H9 (cell line): Measurements from ENCODE around the gene CDK5R1. TPM values are rescaled to one million over a fixed set of nuclear protein-coding genes. Genes with fewer than 3 reads are reported as not detected.

Experiments
- DNase-seq: peaks from one replicate; pipeline ENCODE4 v3.0.0-alpha.2; 2017
- H2AFZ ChIP-seq: one replicate; pipeline ENCODE4 v1.6.1; 2013; ENCODE audit warnings: mild to moderate bottlenecking, low read length, control low read depth, moderate library complexity
- H2AK5ac ChIP-seq: 2 replicates; pipeline ENCODE4 v1.6.1; 2013; ENCODE audit warnings: low read length, control low read depth, mixed read lengths; ENCODE audit not compliant: insufficient read length
- H2BK120ac ChIP-seq: one replicate; pipeline ENCODE4 v1.6.1; 2013; ENCODE audit warnings: low read depth, mild to moderate bottlenecking, low read length, control low read depth, inconsistent platforms; ENCODE audit not compliant: poor library complexity, severe bottlenecking
- H2BK12ac ChIP-seq: 2 replicates; pipeline ENCODE4 v1.6.1; 2013; ENCODE audit warnings: low read length, control low read depth, mixed read lengths, low read depth; ENCODE audit not compliant: insufficient read length
- H2BK15ac ChIP-seq: 2 replicates; pipeline ENCODE4 v1.6.1; 2013; ENCODE audit warnings: low read depth, low read length, control low read depth
- H2BK20ac ChIP-seq: one replicate; pipeline ENCODE4 v1.6.1; 2013; ENCODE audit warnings: low read depth, mild to moderate bottlenecking, low read length, control low read depth, inconsistent platforms; ENCODE audit not compliant: poor library complexity, severe bottlenecking
- H2BK5ac ChIP-seq: 2 replicates; pipeline ENCODE4 v1.6.1; 2013; ENCODE audit warnings: low read length, control low read depth, mixed read lengths; ENCODE audit not compliant: insufficient read length
- H3K14ac ChIP-seq: 2 replicates; pipeline ENCODE4 v1.6.1; 2013; ENCODE audit warnings: low read length, control low read depth; ENCODE audit not compliant: insufficient read depth
- H3K18ac ChIP-seq: 2 replicates; pipeline ENCODE4 v1.6.1; 2013; ENCODE audit warnings: low read depth, mild to moderate bottlenecking, mixed read lengths, low read length, control low read depth; ENCODE audit not compliant: insufficient read length
- H3K23ac ChIP-seq: 2 replicates; pipeline ENCODE4 v1.6.1; 2013; ENCODE audit warnings: low read length, control low read depth, mixed read lengths, low read depth; ENCODE audit not compliant: insufficient read length
- H3K23me2 ChIP-seq: 2 replicates; pipeline ENCODE4 v1.6.1; 2013; ENCODE audit warnings: low read depth, mild to moderate bottlenecking, mixed read lengths, low read length, control low read depth; ENCODE audit not compliant: insufficient read length, poor library complexity, severe bottlenecking
- H3K27ac ChIP-seq: 2 replicates; pipeline ENCODE4 v1.5.1; 2013; ENCODE audit warnings: low read length, control low read depth, mixed read lengths, low read depth; ENCODE audit not compliant: insufficient read length
- H3K27me3 ChIP-seq: 2 replicates; pipeline ENCODE4 v1.6.1; 2013; ENCODE audit warnings: low read length, control low read depth, inconsistent platforms; ENCODE audit not compliant: insufficient read depth
- H3K4ac ChIP-seq: 2 replicates; pipeline ENCODE4 v1.6.1; 2013; ENCODE audit warnings: low read depth, mild to moderate bottlenecking, control low read depth, inconsistent platforms, low read length, moderate library complexity
- H3K4me1 ChIP-seq: 2 replicates; pipeline ENCODE4 v1.6.1; 2013; ENCODE audit warnings: low read length, control low read depth, inconsistent platforms; ENCODE audit not compliant: insufficient read depth
- H3K4me2 ChIP-seq: 2 replicates; pipeline ENCODE4 v1.6.1; 2013; ENCODE audit warnings: low read length, control low read depth, mixed read lengths; ENCODE audit not compliant: insufficient read length, insufficient read depth
- H3K56ac ChIP-seq: 2 replicates; pipeline ENCODE4 v1.6.1; 2013; ENCODE audit warnings: low read depth, mild to moderate bottlenecking, mixed read lengths, low read length, control low read depth; ENCODE audit not compliant: insufficient read length
- H3K79me1 ChIP-seq: 2 replicates; pipeline ENCODE4 v1.6.1; 2013; ENCODE audit warnings: low read depth, mild to moderate bottlenecking, moderate library complexity, low read length, control low read depth, inconsistent platforms; ENCODE audit not compliant: insufficient read depth, poor library complexity, severe bottlenecking
- H3K79me2 ChIP-seq: 2 replicates; pipeline ENCODE4 v1.6.1; 2013; ENCODE audit warnings: low read length, control low read depth, inconsistent platforms; ENCODE audit not compliant: insufficient read depth
- H3K9ac ChIP-seq: 2 replicates; pipeline ENCODE4 v1.6.1; 2013; ENCODE audit warnings: low read length, control low read depth, mixed read lengths; ENCODE audit not compliant: insufficient read length; ENCODE audit errors: extremely low read depth
- H3K9me3 ChIP-seq: one replicate; pipeline ENCODE4 v1.6.1; 2013; ENCODE audit warnings: low read depth, low read length, inconsistent platforms; ENCODE audit not compliant: control insufficient read depth
- H3T11ph ChIP-seq: one replicate; pipeline ENCODE4 v1.6.1; 2013; ENCODE audit warnings: mild to moderate bottlenecking, low read length, control low read depth, inconsistent platforms
- H4K20me1 ChIP-seq: one replicate; pipeline ENCODE4 v1.6.1; 2013; ENCODE audit not compliant: control insufficient read depth, insufficient read length, insufficient read depth
- H4K5ac ChIP-seq: 2 replicates; pipeline ENCODE4 v1.6.1; 2013; ENCODE audit warnings: low read depth, mild to moderate bottlenecking, mixed read lengths, low read length, control low read depth; ENCODE audit not compliant: insufficient read length
- H4K8ac ChIP-seq: replicated peaks from 2 replicates; pipeline ENCODE4 v1.6.1; 2013; ENCODE audit warnings: low read length, control low read depth, mixed read lengths, low read depth; ENCODE audit not compliant: insufficient read length
- H4K91ac ChIP-seq: 2 replicates; pipeline ENCODE4 v1.6.1; 2013; ENCODE audit warnings: low read depth, mild to moderate bottlenecking, moderate library complexity, mixed read lengths, low read length, control low read depth; ENCODE audit not compliant: insufficient read length
- H3K27ac Mint-ChIP-seq, 3 experiments: 2 replicates in 2 of 3; 3 replicates in 1 of 3; pipeline ENCODE4 v1.8.0; 2020 to 2021; ENCODE audit warnings: mixed read lengths in 3 of 3, mild to moderate bottlenecking in 1 of 3, moderate library complexity in 1 of 3
- H3K27me3 Mint-ChIP-seq: 2 replicates; pipeline ENCODE4 v1.8.0; 2021; ENCODE audit warnings: low read depth, mild to moderate bottlenecking, moderate library complexity, mixed read lengths
- H3K36me3 Mint-ChIP-seq, 3 experiments: 2 replicates in 2 of 3; 3 replicates in 1 of 3; pipeline ENCODE4 v1.8.0; 2020 to 2021; ENCODE audit warnings: low read depth in 3 of 3, mixed read lengths in 3 of 3; ENCODE audit not compliant: insufficient read depth in 1 of 3
- H3K4me1 Mint-ChIP-seq, 2 experiments: 2 replicates each; pipeline ENCODE4 v1.8.0; 2020; ENCODE audit warnings: mixed read lengths in 2 of 2
- H3K4me3 Mint-ChIP-seq, 2 experiments: 2 replicates in 1 of 2; 3 replicates in 1 of 2; pipeline ENCODE4 v1.8.0; 2020 to 2021; ENCODE audit warnings: mild to moderate bottlenecking in 2 of 2, mixed read lengths in 2 of 2, moderate library complexity in 1 of 2
- H3K9me3 Mint-ChIP-seq, 2 experiments: 2 replicates in 1 of 2; 3 replicates in 1 of 2; pipeline ENCODE4 v1.8.0; 2020; ENCODE audit warnings: mild to moderate bottlenecking in 2 of 2, mixed read lengths in 2 of 2, moderate library complexity in 1 of 2
- CTCF ChIP-seq: fragments of 200-600 bp; sonication (generic); conservative IDR thresholded peaks from 3 replicates; pipeline ENCODE4 v1.8.0; 2021; ENCODE audit warnings: antibody characterized with exemption, mild to moderate bottlenecking
- WGBS: extraction: QIAGEN DNeasy Blood & Tissue Kit; methylation state at CpG from one replicate; pipeline ENCODE4 v1.1.7; 2013; ENCODE audit warnings: missing lambda C conversion rate, low lambda C conversion rate, mixed read lengths; ENCODE audit not compliant: insufficient read length; ENCODE audit errors: extremely low coverage; 5-methylcytosine and 5-hydroxymethylcytosine counted together
- total RNA-seq: library from RNA; stranded (reverse); gene quantifications from 2 replicates; pipeline ENCODE4 v1.2.1, GENCODE V29; 2021

Gene CDK5R1
- total RNA-seq, 1 experiment from 2014 or later = 11.4 TPM

- Histone ChIP-seq H3K9ac (no peak overlapping the region), H3K23ac (no peak overlapping the region), H2BK12ac (no peak overlapping the region), H3K27me3 (no peaks in the 10 kb centered on the region), H3T11ph (no peak overlapping the region), H3K79me1 (no peaks in the 10 kb centered on the region), H2BK120ac (no peak overlapping the region), H3K79me2 (no peaks in the 10 kb centered on the region), H3K27ac (no peak overlapping the region), H4K8ac (no peak overlapping the region), H2BK20ac (no peak overlapping the region), H3K4me2 (no peak overlapping the region), H4K91ac (no peak overlapping the region), H4K5ac (no peak overlapping the region), H3K14ac (no peak overlapping the region), H3K4me1 (no peaks in the 10 kb centered on the region), H4K20me1 (no peaks in the 10 kb centered on the region), H3K18ac (no peak overlapping the region), H3K56ac (no peak overlapping the region), H3K23me2 (no peaks in the 10 kb centered on the region), H3K4ac (no peak overlapping the region), H2AFZ (no peak overlapping the region), H2BK15ac (no peak overlapping the region), H3K9me3 (no peaks in the 10 kb centered on the region), H2BK5ac (no peak overlapping the region), H2AK5ac (no peak overlapping the region)
- no peak for TF ChIP-seq CTCF
- WGBS = no CpG with 5 or more reads among the region's 10 CpGs
- Mint-ChIP-seq H3K27ac (peak overlapping the region in 1 of 3 experiments; percentile 10; a peak in 1 of 7 replicates), H3K4me3 (no peak overlapping the region), H3K36me3 (no peaks in the 10 kb centered on the region; a peak in 1 of 7 replicates), H3K9me3 (no peaks in the 10 kb centered on the region), H3K4me1 (peaks cover 5% of the 10 kb centered on the region in 2 experiments; a peak in 3 of 4 replicates), H3K27me3 (no peaks in the 10 kb centered on the region)
- no peak for DNase-seq
Observed at GRCh38 chr17:32529604-32530003, 42.8 kb downstream of the CDK5R1 start.
